HG02884 (cell line): ENCODE data around the gene ZBTB16.

Experiments
- ATAC-seq: cut with Tn5 transposase; IDR thresholded peaks from one replicate; pipeline ENCODE4 v1.9.1; 2021; ENCODE audit warnings: mild to moderate bottlenecking, moderate library complexity; ENCODE audit not compliant: unreplicated experiment

ZBTB16 gene, protein sequence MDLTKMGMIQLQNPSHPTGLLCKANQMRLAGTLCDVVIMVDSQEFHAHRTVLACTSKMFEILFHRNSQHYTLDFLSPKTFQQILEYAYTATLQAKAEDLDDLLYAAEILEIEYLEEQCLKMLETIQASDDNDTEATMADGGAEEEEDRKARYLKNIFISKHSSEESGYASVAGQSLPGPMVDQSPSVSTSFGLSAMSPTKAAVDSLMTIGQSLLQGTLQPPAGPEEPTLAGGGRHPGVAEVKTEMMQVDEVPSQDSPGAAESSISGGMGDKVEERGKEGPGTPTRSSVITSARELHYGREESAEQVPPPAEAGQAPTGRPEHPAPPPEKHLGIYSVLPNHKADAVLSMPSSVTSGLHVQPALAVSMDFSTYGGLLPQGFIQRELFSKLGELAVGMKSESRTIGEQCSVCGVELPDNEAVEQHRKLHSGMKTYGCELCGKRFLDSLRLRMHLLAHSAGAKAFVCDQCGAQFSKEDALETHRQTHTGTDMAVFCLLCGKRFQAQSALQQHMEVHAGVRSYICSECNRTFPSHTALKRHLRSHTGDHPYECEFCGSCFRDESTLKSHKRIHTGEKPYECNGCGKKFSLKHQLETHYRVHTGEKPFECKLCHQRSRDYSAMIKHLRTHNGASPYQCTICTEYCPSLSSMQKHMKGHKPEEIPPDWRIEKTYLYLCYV

DNA sequence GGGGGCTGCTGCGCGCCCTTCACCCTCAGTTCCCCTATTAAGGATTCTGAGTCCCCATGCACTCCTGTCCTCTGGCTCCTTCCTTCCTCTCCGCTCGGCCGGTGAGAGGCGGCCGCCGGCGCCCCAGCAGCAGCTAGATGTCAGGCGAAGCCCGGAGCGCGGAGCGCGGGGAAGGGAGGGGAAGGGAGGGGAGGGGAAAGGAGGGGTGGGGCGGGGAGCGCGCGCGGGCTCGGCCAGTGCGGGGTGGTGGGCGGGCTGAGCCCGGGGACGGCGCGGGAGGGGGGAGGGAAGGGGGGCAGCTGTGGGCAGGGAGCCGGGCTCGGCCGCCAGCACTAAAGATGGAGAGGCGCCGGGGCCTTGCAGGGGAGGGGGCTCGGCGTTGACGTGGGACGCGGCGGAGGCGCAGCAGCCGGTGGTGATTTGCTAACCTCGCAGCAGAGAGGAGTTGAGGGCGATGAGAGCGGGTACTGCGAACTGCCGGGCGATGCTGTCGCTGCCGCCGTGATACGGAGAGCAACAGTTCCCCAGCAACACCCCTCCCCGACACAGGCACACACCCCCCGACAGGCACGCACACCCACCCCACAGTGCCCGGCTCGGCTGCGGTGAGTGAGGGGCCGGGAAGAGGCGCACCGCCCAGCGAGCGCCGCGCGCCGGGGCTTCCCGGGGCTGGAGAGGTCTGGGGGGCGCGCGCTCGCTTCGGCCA is at the start of gene ZBTB16:
Gene ZBTB16 (plus strand): TSS at position 434 of the 706 bp plus-strand sequence. CDS start 3,590 bp downstream, outside the sequence.
- ATAC-seq: no peak

DNA sequence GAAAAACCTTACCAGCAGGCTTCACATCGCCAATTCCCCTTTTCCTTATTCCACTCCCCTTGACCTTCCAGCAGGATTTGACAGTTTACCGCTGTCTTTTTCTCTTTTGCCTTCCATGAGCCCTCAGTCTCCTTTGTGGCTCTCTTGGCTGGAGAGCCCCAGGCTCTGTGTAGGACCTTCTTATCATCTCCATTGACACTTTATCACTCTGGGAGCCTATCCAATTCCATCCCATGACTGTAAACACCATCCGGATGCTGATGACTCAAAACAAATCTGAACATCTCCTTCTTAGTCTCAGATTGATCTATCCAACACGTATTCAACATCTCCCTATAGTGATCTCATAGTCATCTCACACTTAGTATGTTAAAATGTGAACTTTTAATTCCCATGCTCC is 48.6 kb upstream of the ZBTB16 start:
- no peak for ATAC-seq

DNA sequence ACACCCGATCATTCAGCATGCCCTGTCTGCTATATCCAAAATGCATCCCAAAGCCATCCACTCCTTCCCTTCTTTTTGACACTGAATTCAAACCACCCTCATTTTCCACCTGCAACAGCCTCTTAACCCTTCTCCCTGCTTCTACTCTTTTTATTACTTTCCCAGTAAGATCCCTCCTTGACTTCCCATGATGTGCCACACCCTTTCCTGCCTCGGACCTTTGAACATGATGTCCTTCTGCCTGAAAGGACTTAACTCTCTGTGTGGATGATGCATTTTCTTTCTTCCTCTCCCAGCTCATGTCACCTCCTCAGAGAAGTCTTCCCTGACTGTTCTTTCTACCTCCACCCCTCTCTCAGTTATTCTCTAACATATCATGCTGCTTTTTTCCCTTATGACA is 48.1 kb upstream of the ZBTB16 start:
- ATAC-seq: no peak

DNA sequence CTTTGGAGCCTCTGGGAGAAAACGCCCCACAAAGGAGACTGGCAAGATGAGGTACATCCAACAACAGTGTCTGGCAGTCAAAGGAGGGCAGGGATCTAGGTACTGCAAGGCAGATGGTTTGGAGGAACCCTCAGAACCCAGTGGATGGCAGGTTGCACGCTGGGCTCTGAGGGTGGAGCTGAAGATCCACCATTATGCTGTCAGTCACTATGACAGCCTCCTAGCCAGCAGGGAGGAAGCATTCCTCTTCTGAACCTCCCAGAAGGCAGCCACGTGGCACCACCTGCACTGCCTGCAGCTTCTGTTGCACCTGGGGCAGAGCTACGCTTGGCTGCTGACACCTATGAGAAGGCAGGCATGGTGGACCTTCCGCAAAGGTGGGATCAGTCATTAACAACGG is 44.4 kb upstream of the ZBTB16 start:
- no peak for ATAC-seq

DNA sequence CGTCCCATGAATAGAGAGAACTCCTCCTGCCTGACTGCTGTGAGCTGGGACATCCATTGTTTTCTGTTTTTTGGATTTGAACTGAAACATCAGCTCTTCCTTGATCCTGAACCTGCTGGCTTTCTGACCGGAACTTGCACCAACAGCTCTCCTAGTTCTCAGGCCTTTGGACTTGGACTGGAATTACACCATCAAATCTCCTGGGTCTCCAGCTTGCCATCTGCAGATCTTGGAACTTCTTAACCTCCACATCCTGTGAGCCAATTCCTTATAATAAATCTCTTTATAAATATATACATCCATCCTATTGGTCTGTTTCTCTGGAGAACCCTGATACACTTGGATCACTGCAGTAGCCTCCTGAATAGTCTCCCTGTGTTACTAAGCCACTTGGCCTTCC is 42.5 kb upstream of the ZBTB16 start:
- ATAC-seq: no peak

DNA sequence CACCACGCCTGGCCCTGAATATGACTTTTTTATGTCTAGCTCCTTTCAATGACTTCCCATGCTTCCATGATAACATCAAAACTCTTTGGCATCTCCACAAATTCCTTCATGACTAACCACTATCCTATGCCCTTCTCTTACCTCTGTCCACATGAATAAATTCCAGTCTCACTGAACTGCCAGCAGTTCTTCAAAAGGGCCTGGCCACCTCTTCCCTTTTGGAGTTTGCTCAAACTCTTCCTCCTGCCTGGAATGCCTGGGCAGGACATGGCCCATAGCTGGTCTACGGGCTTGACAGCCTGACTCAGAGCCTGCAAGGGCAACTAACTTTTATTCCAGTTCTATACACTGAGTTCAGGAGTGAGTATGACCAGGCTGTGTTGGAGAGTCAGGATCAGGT is 41.8 kb upstream of the ZBTB16 start:
- ATAC-seq: no peak

DNA sequence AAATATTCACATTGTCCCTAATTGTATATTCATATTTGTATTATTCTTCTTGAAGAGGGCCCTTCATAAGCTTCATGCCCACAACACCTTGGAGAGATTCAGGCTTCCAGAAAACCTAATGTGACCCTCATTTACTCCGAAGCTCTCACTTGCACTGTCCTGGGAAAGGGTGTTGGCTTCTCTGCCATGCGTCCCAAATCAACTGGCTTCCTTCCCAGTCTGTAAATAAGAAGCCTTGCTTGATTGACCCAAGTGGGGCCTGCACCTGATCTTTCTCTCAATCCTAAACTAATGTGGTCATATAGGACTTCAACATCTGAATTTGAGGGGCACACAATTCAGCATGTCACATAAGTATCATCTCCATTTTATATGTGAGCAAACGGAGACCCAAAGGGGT is 40.5 kb upstream of the ZBTB16 start:
- ATAC-seq: no peak

DNA sequence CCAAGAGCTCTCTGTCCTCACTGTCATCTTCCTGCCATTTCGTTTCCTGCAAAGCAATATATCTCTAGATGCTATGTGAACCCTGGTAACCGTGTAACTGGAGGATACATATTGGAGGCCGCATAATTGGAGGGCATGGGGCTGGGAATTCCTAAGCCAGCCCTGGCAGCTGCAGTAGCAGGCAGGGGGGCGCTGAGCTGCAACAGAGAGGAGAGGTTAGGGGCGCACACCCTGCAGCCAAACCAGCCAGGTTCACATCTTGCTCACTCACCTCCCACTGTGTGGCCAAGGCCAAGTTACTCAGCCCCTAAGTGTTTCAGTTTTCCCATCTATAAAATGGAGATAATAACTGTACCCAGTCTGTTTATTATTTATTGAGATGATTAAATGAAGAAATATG is 39.9 kb upstream of the ZBTB16 start:
- ATAC-seq: no peak

DNA sequence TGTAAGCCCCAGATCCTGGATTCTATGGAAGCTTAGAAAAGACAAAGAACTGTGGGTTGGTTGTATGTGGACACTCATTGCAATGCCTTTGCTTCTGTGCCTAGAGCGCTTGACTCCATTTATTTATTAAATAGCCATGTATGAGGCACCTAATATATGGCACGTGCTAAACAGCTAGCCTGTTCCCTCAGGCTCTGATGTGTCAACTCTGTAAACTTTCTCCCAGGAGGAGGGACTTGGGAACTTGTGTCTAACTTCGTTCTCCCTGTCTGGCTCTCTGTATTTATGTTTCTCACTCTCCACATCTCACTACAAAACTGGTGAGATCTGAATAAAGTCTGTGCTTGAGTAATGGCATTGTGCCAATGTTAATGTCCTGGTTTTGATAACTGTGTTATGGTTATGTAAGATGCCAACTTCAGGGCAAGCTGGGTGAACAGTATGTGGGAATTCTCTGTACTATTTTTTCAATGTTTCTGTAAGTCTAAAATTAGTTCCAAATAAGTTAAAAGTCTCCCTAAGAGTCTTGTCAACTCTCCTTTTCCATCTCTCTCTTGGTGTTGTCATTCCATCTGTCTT is 34.1 kb upstream of the ZBTB16 start:
- no peak for ATAC-seq

DNA sequence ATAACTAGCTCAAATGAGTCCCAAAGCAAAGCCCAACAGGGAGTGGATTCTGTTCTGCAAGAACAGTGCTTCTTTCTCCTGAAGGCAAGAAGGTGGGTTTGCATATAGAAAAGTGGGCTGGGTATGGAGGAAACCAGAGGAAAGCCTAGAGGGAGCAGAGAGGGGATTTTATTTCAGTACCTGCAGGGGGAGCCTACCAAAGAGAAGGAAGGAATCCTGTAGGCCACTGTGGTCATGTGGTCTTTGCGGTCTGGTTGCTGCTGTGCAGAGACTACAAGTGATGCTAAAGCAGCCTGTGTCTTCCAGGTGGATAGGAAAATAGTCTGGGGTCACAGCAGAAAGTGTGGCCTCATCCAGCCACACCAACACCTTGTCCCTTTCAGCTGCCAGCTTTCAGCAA is 33.2 kb upstream of the ZBTB16 start:
- ATAC-seq: no peak

DNA sequence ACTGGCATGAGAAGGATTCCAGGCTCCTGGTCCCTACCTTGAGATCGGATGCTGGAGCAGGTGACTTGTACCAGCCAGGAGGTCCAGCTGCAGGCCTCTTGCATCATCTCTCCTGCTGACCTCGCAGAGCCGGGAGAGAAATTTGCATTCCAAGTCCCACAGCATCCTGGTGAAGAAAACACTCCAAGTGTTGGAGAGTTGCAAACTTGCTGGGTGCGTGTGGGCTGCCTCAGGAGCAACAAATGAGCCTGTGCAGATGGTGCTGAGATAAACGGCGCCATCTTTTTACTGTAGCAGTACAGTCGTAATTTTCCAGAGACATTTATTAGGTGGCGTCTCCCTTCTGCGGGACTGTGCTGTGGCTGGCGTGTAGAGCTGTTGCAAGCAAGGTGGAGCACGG is 32.1 kb upstream of the ZBTB16 start:
- no peak for ATAC-seq

DNA sequence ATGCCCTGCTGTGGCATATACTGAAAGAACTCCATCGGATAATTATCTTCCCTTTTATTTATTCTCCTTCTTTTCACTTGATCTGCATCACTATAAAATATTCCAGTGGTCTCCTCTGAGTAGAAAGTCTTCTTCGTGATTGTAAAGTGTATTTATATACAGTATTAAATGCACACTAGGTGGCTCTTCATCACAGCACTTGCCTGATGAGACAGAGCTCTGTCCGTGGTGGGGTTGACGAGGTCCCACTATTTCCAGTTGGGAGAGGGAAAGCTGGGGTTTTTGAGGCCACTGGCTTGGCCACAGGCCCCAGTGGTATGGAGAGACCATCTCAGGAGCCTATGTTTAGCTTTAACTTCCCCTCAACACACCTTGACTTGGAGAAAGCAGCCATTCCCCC is 31.6 kb upstream of the ZBTB16 start:
- ATAC-seq: no peak

DNA sequence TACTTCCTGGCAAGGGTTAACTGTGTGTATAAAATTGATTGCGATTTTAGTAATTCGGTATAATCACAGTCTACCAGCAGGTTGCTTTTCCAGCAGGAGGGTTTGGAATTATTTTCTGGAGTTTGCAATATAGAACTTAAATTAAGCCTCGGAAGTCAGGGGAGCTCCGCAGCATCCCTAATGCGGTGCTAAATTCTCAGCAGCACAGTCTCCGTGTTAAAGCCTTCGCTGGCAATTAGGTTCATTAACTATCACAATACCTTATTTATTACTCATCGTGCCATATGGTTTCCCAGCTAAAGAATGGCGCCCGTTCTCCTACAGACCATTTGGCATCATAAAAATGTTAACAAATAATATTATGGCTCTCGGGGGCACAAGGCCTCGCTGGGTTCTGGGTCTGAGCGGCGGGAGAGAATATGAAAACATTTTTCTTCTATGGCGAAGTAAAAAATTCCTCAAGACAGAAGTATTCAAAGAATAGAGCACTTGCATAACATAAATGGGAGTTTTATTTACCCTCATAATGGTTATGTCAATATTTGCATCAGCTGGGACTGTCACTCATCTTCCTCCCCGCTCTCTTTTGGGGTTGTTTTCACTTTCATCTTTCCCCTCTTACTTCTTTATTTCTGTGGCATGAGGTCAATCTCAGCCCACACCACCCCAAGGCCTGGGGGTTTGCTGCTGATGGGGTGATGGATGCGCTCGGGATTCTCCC is 28.1 kb upstream of the ZBTB16 start:
- ATAC-seq: no peak

DNA sequence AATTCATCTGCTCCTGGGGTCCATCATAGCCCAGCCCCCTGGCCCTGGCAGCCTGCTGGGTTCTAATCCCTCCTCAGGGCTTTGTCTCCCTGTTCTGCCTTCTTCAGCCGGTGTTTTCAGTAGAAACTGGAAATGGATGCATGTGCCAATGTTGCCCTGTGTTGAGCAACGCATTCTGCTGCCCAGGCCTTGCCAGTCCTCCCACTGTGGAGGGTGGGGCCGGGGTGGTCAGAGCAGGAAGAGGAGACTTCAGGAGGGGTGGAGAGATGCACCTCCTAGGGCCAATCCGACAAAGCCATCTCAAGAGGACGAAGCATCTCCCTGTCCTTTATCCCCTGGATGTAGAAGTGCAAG is 27.6 kb upstream of the ZBTB16 start:
- ATAC-seq: no peak

DNA sequence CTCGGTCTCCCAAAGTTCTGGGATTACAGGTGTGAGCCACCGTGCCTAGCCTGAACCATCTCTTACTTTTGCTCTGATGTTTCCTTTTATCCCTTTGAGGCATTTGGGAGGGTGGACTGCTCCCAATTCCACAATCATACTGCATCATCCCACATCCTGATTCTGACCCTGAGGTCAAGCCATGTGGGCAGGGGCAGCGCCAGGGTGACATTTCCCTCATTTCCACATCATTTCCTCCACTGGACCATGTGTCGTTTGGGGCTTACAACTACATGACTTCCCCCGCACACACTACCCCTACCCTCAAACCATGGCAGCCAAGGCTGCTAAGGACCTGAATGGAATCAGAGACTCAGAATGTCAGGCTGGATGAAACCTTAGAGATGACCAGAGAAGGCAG is 26.4 kb upstream of the ZBTB16 start:
- no peak for ATAC-seq

DNA sequence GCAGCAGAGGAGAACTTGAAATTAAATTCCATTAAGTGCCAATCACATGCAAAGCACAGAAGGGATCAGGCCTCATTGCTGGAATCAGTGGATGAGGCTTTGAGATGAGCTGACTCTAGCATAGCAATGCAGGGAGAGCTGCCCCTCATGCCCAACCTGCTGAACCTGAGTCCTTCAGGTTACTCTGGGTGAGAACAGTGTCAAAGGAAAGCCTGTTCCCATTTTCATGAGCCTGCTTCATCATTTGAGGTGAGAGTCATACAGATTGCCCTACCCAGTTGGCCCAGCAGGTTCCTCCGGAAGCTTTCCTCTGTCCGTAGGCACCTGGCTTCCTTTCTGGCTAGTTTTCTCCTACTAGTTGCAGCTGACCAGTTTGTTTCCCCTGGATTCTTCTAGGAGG is 25.9 kb upstream of the ZBTB16 start:
- no peak for ATAC-seq

DNA sequence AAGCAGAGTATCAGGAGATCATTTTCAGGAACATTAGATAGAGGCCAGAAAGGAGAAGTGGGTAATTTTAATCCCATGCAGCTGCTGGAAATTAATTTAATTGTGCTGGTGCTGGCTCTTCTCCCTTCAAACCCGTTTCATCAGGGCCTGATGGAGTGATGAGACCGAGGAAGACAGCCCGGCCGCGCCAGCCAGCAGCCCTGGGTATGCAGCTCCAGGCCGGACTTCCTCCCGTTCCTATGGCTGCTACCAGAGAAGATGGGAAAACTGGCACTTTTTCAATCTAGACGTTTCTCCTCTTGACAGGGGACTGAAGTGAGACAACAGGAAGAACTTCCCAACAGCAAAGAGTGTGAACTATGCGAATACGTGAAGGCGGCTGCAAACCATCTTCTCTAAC is 24.6 kb upstream of the ZBTB16 start:
- no peak for ATAC-seq

DNA sequence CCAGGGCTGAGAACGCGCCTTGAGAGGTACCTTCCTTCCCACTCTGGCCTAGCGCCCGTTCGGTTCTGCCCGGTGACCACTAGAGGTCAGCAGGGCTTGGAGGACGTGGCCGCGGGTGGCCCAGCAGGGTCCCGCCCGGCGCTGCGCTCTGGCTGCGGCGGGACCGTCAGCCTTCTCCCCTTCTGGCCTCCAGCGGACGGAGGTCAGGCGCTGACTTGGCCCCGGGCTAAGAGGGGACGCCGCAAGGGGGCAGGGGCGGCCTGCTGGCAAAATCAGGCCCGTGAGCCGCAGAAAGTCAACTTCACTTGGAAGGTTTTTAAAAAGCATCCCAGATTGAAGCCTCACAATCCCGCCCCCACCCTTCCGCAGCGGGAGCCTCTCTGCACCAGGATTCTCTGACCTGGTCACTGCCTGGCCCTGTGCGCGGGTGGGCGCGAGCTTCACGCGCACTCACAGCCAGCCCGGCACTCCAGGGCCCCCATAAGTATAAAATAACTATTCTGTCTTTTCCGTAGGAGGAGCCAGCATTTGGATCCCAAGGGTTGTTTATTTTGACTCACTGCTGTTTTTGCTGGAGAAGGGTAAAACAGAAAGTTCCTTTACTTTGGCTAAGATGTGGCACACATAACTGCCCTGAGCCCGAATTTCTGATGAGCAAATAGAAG is 23.2 kb upstream of the ZBTB16 start:
- ATAC-seq: no peak

DNA sequence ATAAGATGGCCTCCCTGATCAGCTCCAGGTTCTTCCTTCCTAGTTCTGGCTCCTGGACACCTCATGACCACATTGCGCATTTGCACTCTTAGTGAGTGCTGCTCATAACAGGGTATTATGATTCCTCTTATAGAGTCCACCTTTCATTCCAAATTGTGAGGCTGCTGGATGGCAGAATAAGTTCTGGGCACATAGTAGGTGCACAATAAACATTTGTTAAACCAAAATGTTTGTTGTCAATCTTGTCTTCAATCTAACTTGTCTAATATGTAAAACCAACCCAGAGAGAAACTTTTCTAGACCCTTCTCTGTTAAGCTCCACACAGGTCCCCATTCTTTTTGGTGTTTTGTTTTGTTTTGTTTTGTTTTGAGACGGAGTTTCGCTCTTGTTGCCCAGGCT is 22.6 kb upstream of the ZBTB16 start:
- no peak for ATAC-seq

DNA sequence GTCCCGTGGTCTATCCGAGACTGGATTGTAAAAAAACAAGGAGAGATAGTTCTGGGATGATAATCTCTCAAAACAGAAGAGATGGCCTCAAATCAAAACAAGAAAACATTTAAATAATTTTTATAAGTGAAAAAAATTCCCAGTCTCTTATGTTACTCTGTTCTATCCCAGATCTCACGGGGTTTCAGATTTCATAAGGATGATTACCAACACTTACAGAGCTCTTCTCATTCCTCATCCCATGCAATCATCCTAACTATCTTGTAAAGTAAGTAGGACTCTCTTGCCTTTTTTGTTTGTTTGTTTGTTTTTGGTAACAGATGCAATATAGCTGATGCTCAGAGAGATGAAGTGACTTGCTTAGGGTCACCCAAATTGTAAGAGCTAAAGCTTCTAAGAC is 20.0 kb upstream of the ZBTB16 start:
- no peak for ATAC-seq
